H9 (cell line): ENCODE results near the gene KCNK10. TPM values are rescaled to one million over a fixed set of nuclear protein-coding genes. Genes with fewer than 3 reads are reported as not detected.

ENCODE experiments used
- DNase-seq: peaks from one replicate; pipeline ENCODE4 v3.0.0-alpha.2; 2017
- H2AFZ ChIP-seq: one replicate; pipeline ENCODE4 v1.6.1; 2013; ENCODE audit warnings: mild to moderate bottlenecking, low read length, control low read depth, moderate library complexity
- H2AK5ac ChIP-seq: 2 replicates; pipeline ENCODE4 v1.6.1; 2013; ENCODE audit warnings: low read length, control low read depth, mixed read lengths; ENCODE audit not compliant: insufficient read length
- H2BK120ac ChIP-seq: one replicate; pipeline ENCODE4 v1.6.1; 2013; ENCODE audit warnings: low read depth, mild to moderate bottlenecking, low read length, control low read depth, inconsistent platforms; ENCODE audit not compliant: poor library complexity, severe bottlenecking
- H2BK12ac ChIP-seq: 2 replicates; pipeline ENCODE4 v1.6.1; 2013; ENCODE audit warnings: low read length, control low read depth, mixed read lengths, low read depth; ENCODE audit not compliant: insufficient read length
- H2BK15ac ChIP-seq: 2 replicates; pipeline ENCODE4 v1.6.1; 2013; ENCODE audit warnings: low read depth, low read length, control low read depth
- H2BK20ac ChIP-seq: one replicate; pipeline ENCODE4 v1.6.1; 2013; ENCODE audit warnings: low read depth, mild to moderate bottlenecking, low read length, control low read depth, inconsistent platforms; ENCODE audit not compliant: poor library complexity, severe bottlenecking
- H2BK5ac ChIP-seq: 2 replicates; pipeline ENCODE4 v1.6.1; 2013; ENCODE audit warnings: low read length, control low read depth, mixed read lengths; ENCODE audit not compliant: insufficient read length
- H3K14ac ChIP-seq: 2 replicates; pipeline ENCODE4 v1.6.1; 2013; ENCODE audit warnings: low read length, control low read depth; ENCODE audit not compliant: insufficient read depth
- H3K18ac ChIP-seq: 2 replicates; pipeline ENCODE4 v1.6.1; 2013; ENCODE audit warnings: low read depth, mild to moderate bottlenecking, mixed read lengths, low read length, control low read depth; ENCODE audit not compliant: insufficient read length
- H3K23ac ChIP-seq: 2 replicates; pipeline ENCODE4 v1.6.1; 2013; ENCODE audit warnings: low read length, control low read depth, mixed read lengths, low read depth; ENCODE audit not compliant: insufficient read length
- H3K23me2 ChIP-seq: 2 replicates; pipeline ENCODE4 v1.6.1; 2013; ENCODE audit warnings: low read depth, mild to moderate bottlenecking, mixed read lengths, low read length, control low read depth; ENCODE audit not compliant: insufficient read length, poor library complexity, severe bottlenecking
- H3K27ac ChIP-seq: 2 replicates; pipeline ENCODE4 v1.5.1; 2013; ENCODE audit warnings: low read length, control low read depth, mixed read lengths, low read depth; ENCODE audit not compliant: insufficient read length
- H3K27me3 ChIP-seq: 2 replicates; pipeline ENCODE4 v1.6.1; 2013; ENCODE audit warnings: low read length, control low read depth, inconsistent platforms; ENCODE audit not compliant: insufficient read depth
- H3K4ac ChIP-seq: 2 replicates; pipeline ENCODE4 v1.6.1; 2013; ENCODE audit warnings: low read depth, mild to moderate bottlenecking, control low read depth, inconsistent platforms, low read length, moderate library complexity
- H3K4me1 ChIP-seq: 2 replicates; pipeline ENCODE4 v1.6.1; 2013; ENCODE audit warnings: low read length, control low read depth, inconsistent platforms; ENCODE audit not compliant: insufficient read depth
- H3K4me2 ChIP-seq: 2 replicates; pipeline ENCODE4 v1.6.1; 2013; ENCODE audit warnings: low read length, control low read depth, mixed read lengths; ENCODE audit not compliant: insufficient read length, insufficient read depth
- H3K56ac ChIP-seq: 2 replicates; pipeline ENCODE4 v1.6.1; 2013; ENCODE audit warnings: low read depth, mild to moderate bottlenecking, mixed read lengths, low read length, control low read depth; ENCODE audit not compliant: insufficient read length
- H3K79me1 ChIP-seq: 2 replicates; pipeline ENCODE4 v1.6.1; 2013; ENCODE audit warnings: low read depth, mild to moderate bottlenecking, moderate library complexity, low read length, control low read depth, inconsistent platforms; ENCODE audit not compliant: insufficient read depth, poor library complexity, severe bottlenecking
- H3K79me2 ChIP-seq: 2 replicates; pipeline ENCODE4 v1.6.1; 2013; ENCODE audit warnings: low read length, control low read depth, inconsistent platforms; ENCODE audit not compliant: insufficient read depth
- H3K9ac ChIP-seq: 2 replicates; pipeline ENCODE4 v1.6.1; 2013; ENCODE audit warnings: low read length, control low read depth, mixed read lengths; ENCODE audit not compliant: insufficient read length; ENCODE audit errors: extremely low read depth
- H3K9me3 ChIP-seq: one replicate; pipeline ENCODE4 v1.6.1; 2013; ENCODE audit warnings: low read depth, low read length, inconsistent platforms; ENCODE audit not compliant: control insufficient read depth
- H3T11ph ChIP-seq: one replicate; pipeline ENCODE4 v1.6.1; 2013; ENCODE audit warnings: mild to moderate bottlenecking, low read length, control low read depth, inconsistent platforms
- H4K20me1 ChIP-seq: one replicate; pipeline ENCODE4 v1.6.1; 2013; ENCODE audit not compliant: control insufficient read depth, insufficient read length, insufficient read depth
- H4K5ac ChIP-seq: 2 replicates; pipeline ENCODE4 v1.6.1; 2013; ENCODE audit warnings: low read depth, mild to moderate bottlenecking, mixed read lengths, low read length, control low read depth; ENCODE audit not compliant: insufficient read length
- H4K8ac ChIP-seq: replicated peaks from 2 replicates; pipeline ENCODE4 v1.6.1; 2013; ENCODE audit warnings: low read length, control low read depth, mixed read lengths, low read depth; ENCODE audit not compliant: insufficient read length
- H4K91ac ChIP-seq: 2 replicates; pipeline ENCODE4 v1.6.1; 2013; ENCODE audit warnings: low read depth, mild to moderate bottlenecking, moderate library complexity, mixed read lengths, low read length, control low read depth; ENCODE audit not compliant: insufficient read length
- H3K27ac Mint-ChIP-seq, 3 experiments: 2 replicates in 2 of 3; 3 replicates in 1 of 3; pipeline ENCODE4 v1.8.0; 2020 to 2021; ENCODE audit warnings: mixed read lengths in 3 of 3, mild to moderate bottlenecking in 1 of 3, moderate library complexity in 1 of 3
- H3K27me3 Mint-ChIP-seq: 2 replicates; pipeline ENCODE4 v1.8.0; 2021; ENCODE audit warnings: low read depth, mild to moderate bottlenecking, moderate library complexity, mixed read lengths
- H3K36me3 Mint-ChIP-seq, 3 experiments: 2 replicates in 2 of 3; 3 replicates in 1 of 3; pipeline ENCODE4 v1.8.0; 2020 to 2021; ENCODE audit warnings: low read depth in 3 of 3, mixed read lengths in 3 of 3; ENCODE audit not compliant: insufficient read depth in 1 of 3
- H3K4me1 Mint-ChIP-seq, 2 experiments: 2 replicates each; pipeline ENCODE4 v1.8.0; 2020; ENCODE audit warnings: mixed read lengths in 2 of 2
- H3K4me3 Mint-ChIP-seq, 2 experiments: 2 replicates in 1 of 2; 3 replicates in 1 of 2; pipeline ENCODE4 v1.8.0; 2020 to 2021; ENCODE audit warnings: mild to moderate bottlenecking in 2 of 2, mixed read lengths in 2 of 2, moderate library complexity in 1 of 2
- H3K9me3 Mint-ChIP-seq, 2 experiments: 2 replicates in 1 of 2; 3 replicates in 1 of 2; pipeline ENCODE4 v1.8.0; 2020; ENCODE audit warnings: mild to moderate bottlenecking in 2 of 2, mixed read lengths in 2 of 2, moderate library complexity in 1 of 2
- whole genome bisulfite sequencing: extraction: QIAGEN DNeasy Blood & Tissue Kit; methylation state at CpG from one replicate; pipeline ENCODE4 v1.1.7; 2013; ENCODE audit warnings: missing lambda C conversion rate, low lambda C conversion rate, mixed read lengths; ENCODE audit not compliant: insufficient read length; ENCODE audit errors: extremely low coverage; 5-methylcytosine and 5-hydroxymethylcytosine counted together
- total RNA-seq: library from RNA; stranded (reverse); gene quantifications from 2 replicates; pipeline ENCODE4 v1.2.1, GENCODE V29; 2021
- TF ChIP-seq, protein P1 (sequence below): fragments of 200-600 bp; sonication (generic); conservative IDR thresholded peaks from 3 replicates; pipeline ENCODE4 v1.8.0; 2021; ENCODE audit warnings: antibody characterized with exemption, mild to moderate bottlenecking

KCNK10 gene
- total RNA-seq, 1 experiment from 2014 or later: 0.33 TPM

GRCh38 chr14:88342980-88343379 is 19.9 kb upstream of the KCNK10 start:
- no peak overlapping the region for H3T11ph ChIP-seq
- H2BK12ac ChIP-seq: no peak overlapping the region
- Mint-ChIP-seq H3K4me3 (no peak overlapping the region), H3K9me3 (no peaks in the 10 kb centered on the region), H3K4me1 (peaks cover 5 to 9% of the 10 kb centered on the region in 2 experiments), H3K27me3 (no peaks in the 10 kb centered on the region), H3K36me3 (no peaks in the 10 kb centered on the region), H3K27ac (peak overlapping the region in 1 of 3 experiments; percentile 24; a peak in 1 of 7 replicates)
- H2BK5ac ChIP-seq: no peak overlapping the region
- H3K18ac ChIP-seq: no peak overlapping the region
- whole genome bisulfite sequencing: no CpG with 5 or more reads among the region's 2 CpGs
- no peak overlapping the region for H4K5ac ChIP-seq
- TF ChIP-seq, protein P1, sequence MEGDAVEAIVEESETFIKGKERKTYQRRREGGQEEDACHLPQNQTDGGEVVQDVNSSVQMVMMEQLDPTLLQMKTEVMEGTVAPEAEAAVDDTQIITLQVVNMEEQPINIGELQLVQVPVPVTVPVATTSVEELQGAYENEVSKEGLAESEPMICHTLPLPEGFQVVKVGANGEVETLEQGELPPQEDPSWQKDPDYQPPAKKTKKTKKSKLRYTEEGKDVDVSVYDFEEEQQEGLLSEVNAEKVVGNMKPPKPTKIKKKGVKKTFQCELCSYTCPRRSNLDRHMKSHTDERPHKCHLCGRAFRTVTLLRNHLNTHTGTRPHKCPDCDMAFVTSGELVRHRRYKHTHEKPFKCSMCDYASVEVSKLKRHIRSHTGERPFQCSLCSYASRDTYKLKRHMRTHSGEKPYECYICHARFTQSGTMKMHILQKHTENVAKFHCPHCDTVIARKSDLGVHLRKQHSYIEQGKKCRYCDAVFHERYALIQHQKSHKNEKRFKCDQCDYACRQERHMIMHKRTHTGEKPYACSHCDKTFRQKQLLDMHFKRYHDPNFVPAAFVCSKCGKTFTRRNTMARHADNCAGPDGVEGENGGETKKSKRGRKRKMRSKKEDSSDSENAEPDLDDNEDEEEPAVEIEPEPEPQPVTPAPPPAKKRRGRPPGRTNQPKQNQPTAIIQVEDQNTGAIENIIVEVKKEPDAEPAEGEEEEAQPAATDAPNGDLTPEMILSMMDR: no peak
- no peak overlapping the region for H2BK15ac ChIP-seq
- no peaks in the 10 kb centered on the region for H3K9me3 ChIP-seq
- H3K4me2 ChIP-seq: no peak overlapping the region
- no peak overlapping the region for H3K27ac ChIP-seq
- H3K79me1 ChIP-seq: no peaks in the 10 kb centered on the region
- no peak overlapping the region for H3K14ac ChIP-seq
- no peaks in the 10 kb centered on the region for H3K4me1 ChIP-seq
- no peak overlapping the region for H3K9ac ChIP-seq
- H2AFZ ChIP-seq: no peak overlapping the region
- no peak overlapping the region for H2BK120ac ChIP-seq
- H4K8ac ChIP-seq: no peak overlapping the region
- H3K23ac ChIP-seq: no peak overlapping the region
- H3K4ac ChIP-seq: no peak overlapping the region
- no peaks in the 10 kb centered on the region for H3K79me2 ChIP-seq
- H3K27me3 ChIP-seq: no peaks in the 10 kb centered on the region
- no peaks in the 10 kb centered on the region for H4K20me1 ChIP-seq
- H3K23me2 ChIP-seq: no peaks in the 10 kb centered on the region
- no peak overlapping the region for H3K56ac ChIP-seq
- H2BK20ac ChIP-seq: no peak overlapping the region
- H4K91ac ChIP-seq: no peak overlapping the region
- H2AK5ac ChIP-seq: no peak overlapping the region
- DNase-seq: no peak
